ENCODE measurements around the gene MYDGF. TPM values are rescaled to one million over a fixed set of nuclear protein-coding genes. Genes with fewer than 3 reads are reported as not detected.

Gene MYDGF
- total RNA-seq, 1 donor from 2014 or later = 83.0 TPM

GRCh38 chr19:4641132-4641531, 29.0 kb downstream of the MYDGF start:
- no peak overlapping the region for H3K4me3 ChIP-seq (ENCODE audit: low read depth, low read length)
- TF ChIP-seq, protein P1, sequence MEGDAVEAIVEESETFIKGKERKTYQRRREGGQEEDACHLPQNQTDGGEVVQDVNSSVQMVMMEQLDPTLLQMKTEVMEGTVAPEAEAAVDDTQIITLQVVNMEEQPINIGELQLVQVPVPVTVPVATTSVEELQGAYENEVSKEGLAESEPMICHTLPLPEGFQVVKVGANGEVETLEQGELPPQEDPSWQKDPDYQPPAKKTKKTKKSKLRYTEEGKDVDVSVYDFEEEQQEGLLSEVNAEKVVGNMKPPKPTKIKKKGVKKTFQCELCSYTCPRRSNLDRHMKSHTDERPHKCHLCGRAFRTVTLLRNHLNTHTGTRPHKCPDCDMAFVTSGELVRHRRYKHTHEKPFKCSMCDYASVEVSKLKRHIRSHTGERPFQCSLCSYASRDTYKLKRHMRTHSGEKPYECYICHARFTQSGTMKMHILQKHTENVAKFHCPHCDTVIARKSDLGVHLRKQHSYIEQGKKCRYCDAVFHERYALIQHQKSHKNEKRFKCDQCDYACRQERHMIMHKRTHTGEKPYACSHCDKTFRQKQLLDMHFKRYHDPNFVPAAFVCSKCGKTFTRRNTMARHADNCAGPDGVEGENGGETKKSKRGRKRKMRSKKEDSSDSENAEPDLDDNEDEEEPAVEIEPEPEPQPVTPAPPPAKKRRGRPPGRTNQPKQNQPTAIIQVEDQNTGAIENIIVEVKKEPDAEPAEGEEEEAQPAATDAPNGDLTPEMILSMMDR (conservative IDR thresholded peaks at IDR 0.05; ENCODE audit: low read depth, low read length) = no peak
- DNase-seq (ENCODE audit: low read depth) = no peak

GRCh38 chr19:4640247-4641000, 29.7 kb downstream of the MYDGF start:
- peak overlapping the region; percentile 92 for H3K4me3 ChIP-seq (ENCODE audit: low read depth, low read length)
- TF ChIP-seq, protein P1 (conservative IDR thresholded peaks at IDR 0.05; ENCODE audit: low read depth, low read length) = no peak
- no peak for DNase-seq (ENCODE audit: low read depth)

- DNase-seq (ENCODE audit: low read depth) = no peak
- peak overlapping the region; percentile 92 for H3K4me3 ChIP-seq (ENCODE audit: low read depth, low read length)
- TF ChIP-seq, protein P1 (conservative IDR thresholded peaks at IDR 0.05; ENCODE audit: low read depth, low read length) = no peak
Observed at GRCh38 chr19:4639531-4640246, 30.5 kb downstream of the MYDGF start.

DNA sequence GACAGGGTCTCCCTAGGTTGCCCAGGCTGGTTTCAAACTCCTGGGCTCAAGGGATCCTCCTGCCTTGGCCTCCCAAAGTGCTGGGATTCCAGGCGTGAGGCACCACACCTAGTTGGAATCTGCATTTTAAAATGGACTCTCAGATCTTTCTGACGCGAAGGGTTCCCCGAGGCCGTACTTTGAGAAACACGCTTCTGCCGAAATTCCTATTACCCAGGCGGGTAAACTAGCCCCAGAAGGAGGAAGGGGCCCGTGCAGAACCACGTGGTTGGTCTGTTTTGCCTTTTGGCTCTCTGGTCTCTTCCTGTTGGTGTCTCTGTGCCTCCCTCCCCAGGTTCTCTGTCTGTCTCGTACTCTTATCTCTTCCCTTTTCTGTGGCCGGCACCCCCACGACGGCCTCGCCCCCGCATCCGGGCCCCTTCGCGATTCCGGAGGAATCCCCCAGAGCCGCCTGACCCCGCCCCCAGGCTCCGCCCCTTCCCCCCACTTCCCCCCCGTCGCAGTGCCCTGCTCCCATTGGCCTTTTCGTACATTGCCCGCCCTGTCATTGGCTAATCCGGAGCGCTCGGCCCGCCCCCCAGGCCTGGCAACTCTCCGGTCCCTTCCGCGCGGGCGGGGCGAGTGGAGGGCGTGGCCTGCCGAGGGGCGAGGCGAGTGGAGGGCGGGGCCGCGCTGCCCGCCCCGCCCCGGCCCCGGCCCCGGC, 31.2 kb downstream of the MYDGF start, which contains the start of gene TNFAIP8L1:
Gene TNFAIP8L1, plus strand, starts transcription at position 689 of the 703 bp plus-strand sequence. CDS start 12,354 bp downstream, outside the sequence.
- TF ChIP-seq, protein P1 (conservative IDR thresholded peaks at IDR 0.05; ENCODE audit: low read depth, low read length) = no peak
- DNase-seq (ENCODE audit: low read depth) = no peak
- peak within 1 kb of the TSS; percentile 92 for H3K4me3 ChIP-seq (ENCODE audit: low read depth, low read length)

- TF ChIP-seq, protein P1 (conservative IDR thresholded peaks at IDR 0.05; ENCODE audit: low read depth, low read length) = no peak
- DNase-seq (ENCODE audit: low read depth) = no peak
- H3K4me3 ChIP-seq (ENCODE audit: low read depth, low read length) = no peak overlapping the region
Observed at GRCh38 chr19:4638317-4638716, 31.8 kb downstream of the MYDGF start.

- H3K4me3 ChIP-seq (ENCODE audit: low read depth, low read length) = peak overlapping the region; percentile 53
- TF ChIP-seq, protein P1 (conservative IDR thresholded peaks at IDR 0.05; ENCODE audit: low read depth, low read length) = no peak
- no peak for DNase-seq (ENCODE audit: low read depth)
Observed at GRCh38 chr19:4636761-4637160, 33.4 kb downstream of the MYDGF start.

All from epithelial cell of proximal tubule (primary cell).